ENCODE data around the gene MSI2.

GRCh38 chr17:57609878-57610270, 353.6 kb downstream of the MSI2 start:
- no peak for TF ChIP-seq OSR1 (CRISPR knock-in tag; IDR thresholded peaks at IDR 0.05)
- no peak for TF ChIP-seq PATZ1 (CRISPR knock-in tag; IDR thresholded peaks at IDR 0.05; ENCODE audit: borderline replicate concordance)
- no peak for TF ChIP-seq ARNTL (CRISPR knock-in tag; IDR thresholded peaks at IDR 0.05; ENCODE audit: borderline replicate concordance, low read depth)
- no peak for TF ChIP-seq CREB5 (CRISPR knock-in tag; IDR thresholded peaks at IDR 0.05; ENCODE audit: low read depth)
- TF ChIP-seq ZNF70 (CRISPR knock-in tag; IDR thresholded peaks at IDR 0.05), result no peak
- TF ChIP-seq ZNF8 (CRISPR knock-in tag; IDR thresholded peaks at IDR 0.05), result no peak
- TF ChIP-seq ZFP3 (CRISPR knock-in tag; IDR thresholded peaks at IDR 0.05), result no peak
- TF ChIP-seq ISL1 (CRISPR knock-in tag; IDR thresholded peaks at IDR 0.05), result no peak
